IMR-90 (cell line): ENCODE measurements around the gene ACO1. TPM values are rescaled to one million over a fixed set of nuclear protein-coding genes. Genes with fewer than 3 reads are reported as not detected.

Experiments
- ATAC-seq: fragments of 200-7000 bp; cut with Tn5 transposase; 2 replicates; pipeline ENCODE4 v1.9.1; 2020; ENCODE audit warnings: low read depth, mild to moderate bottlenecking, moderate library complexity
- BruUV-seq: library from RNA; stranded (reverse); fragments of 400-500 nt; replicated peaks from 2 replicates; lab custom pipeline; 2021; lab: Mats Ljungman, UMichigan
- CTCF ChIA-PET: fragments of 300-600 bp; formaldehyde crosslinking; extraction: SDS; loops from one replicate; lab custom pipeline; 2021; ENCODE audit warnings: antibody characterized with exemption; lab: Yijun Ruan, JAX
- POLR2A ChIA-PET: fragments of 300-600 bp; sonication (Branson Sonifier 250); formaldehyde crosslinking; loops from one replicate; lab custom pipeline; 2022; ENCODE audit warnings: antibody characterized with exemption; ENCODE audit not compliant: unreplicated experiment; lab: Charles Lee
- DNase-seq: peaks from one replicate; pipeline ENCODE4 v3.0.0; 2013
- H2AFZ ChIP-seq: replicated peaks from 2 replicates; pipeline ENCODE3; 2013; ENCODE audit warnings: low read length, mild to moderate bottlenecking; ENCODE audit not compliant: poor library complexity
- H2AK5ac ChIP-seq: 2 replicates; pipeline ENCODE4 v1.6.1; 2013; ENCODE audit warnings: low read depth, low read length, inconsistent platforms
- H2AK9ac ChIP-seq: replicated peaks from 2 replicates; pipeline ENCODE3; 2013; ENCODE audit warnings: mild to moderate bottlenecking, low read depth, low read length, moderate library complexity; ENCODE audit not compliant: poor library complexity
- H2BK120ac ChIP-seq: 2 replicates; pipeline ENCODE4 v1.6.1; 2013; ENCODE audit warnings: low read depth, low read length, inconsistent platforms
- H2BK15ac ChIP-seq: 3 replicates; pipeline ENCODE4 v1.6.1; 2013; ENCODE audit warnings: low read depth, low read length, inconsistent platforms
- H2BK20ac ChIP-seq: 2 replicates; pipeline ENCODE4 v1.6.1; 2013; ENCODE audit warnings: low read depth, mild to moderate bottlenecking, inconsistent platforms, low read length, moderate library complexity
- H2BK5ac ChIP-seq: 2 replicates; pipeline ENCODE4 v1.6.1; 2013; ENCODE audit warnings: mild to moderate bottlenecking, low read depth, low read length, inconsistent platforms; ENCODE audit not compliant: poor library complexity, severe bottlenecking
- H3K14ac ChIP-seq: replicated peaks from 2 replicates; pipeline ENCODE4 v1.6.1; 2013; ENCODE audit warnings: low read depth, low read length, inconsistent platforms
- H3K18ac ChIP-seq: 2 replicates; pipeline ENCODE4 v1.6.1; 2013; ENCODE audit warnings: low read depth, low read length, control low read depth
- H3K23ac ChIP-seq: 2 replicates; pipeline ENCODE4 v1.6.1; 2013; ENCODE audit warnings: low read depth, low read length, inconsistent platforms
- H3K27ac ChIP-seq: 2 replicates; pipeline ENCODE4 v1.5.1; 2013; ENCODE audit warnings: mild to moderate bottlenecking, control low read depth, low read length; ENCODE audit not compliant: insufficient read depth
- H3K27me3 ChIP-seq: 2 replicates; pipeline ENCODE4 v1.6.1; 2013; ENCODE audit warnings: low read length; ENCODE audit not compliant: control insufficient read depth, insufficient read depth
- H3K36me3 ChIP-seq: 2 replicates; pipeline ENCODE4 v1.6.1; 2013; ENCODE audit warnings: low read length, mixed read lengths; ENCODE audit not compliant: control insufficient read depth, insufficient read depth
- H3K4ac ChIP-seq: 2 replicates; pipeline ENCODE4 v1.6.1; 2013; ENCODE audit warnings: low read depth, low read length, inconsistent platforms
- H3K4me1 ChIP-seq: 2 replicates; pipeline ENCODE4 v1.6.1; 2013; ENCODE audit warnings: low read length, mixed read lengths; ENCODE audit not compliant: control insufficient read depth, insufficient read depth
- H3K4me2 ChIP-seq: 2 replicates; pipeline ENCODE4 v1.6.1; 2013; ENCODE audit warnings: low read depth, mild to moderate bottlenecking, control low read depth, low read length, moderate library complexity
- H3K4me3 ChIP-seq: 2 replicates; pipeline ENCODE4 v1.5.1; 2013; ENCODE audit warnings: low read depth, mild to moderate bottlenecking, control low read depth, low read length, moderate library complexity; ENCODE audit not compliant: insufficient read depth
- H3K56ac ChIP-seq: 2 replicates; pipeline ENCODE4 v1.6.1; 2013; ENCODE audit warnings: low read length, inconsistent platforms; ENCODE audit not compliant: insufficient read depth; ENCODE audit errors: extremely low read depth
- H3K79me1 ChIP-seq, 2 experiments: 2 replicates each; pipeline ENCODE4 v1.6.1; 2013; ENCODE audit warnings: low read length in 2 of 2, inconsistent platforms in 1 of 2, low read depth in 1 of 2
- H3K9ac ChIP-seq: 2 replicates; pipeline ENCODE4 v1.6.1; 2013; ENCODE audit warnings: low read depth, low read length, control low read depth
- H3K9me1 ChIP-seq: 2 replicates; pipeline ENCODE4 v1.6.1; 2013; ENCODE audit warnings: low read length, inconsistent platforms; ENCODE audit not compliant: insufficient read depth
- H3K9me3 ChIP-seq: 2 replicates; pipeline ENCODE4 v1.6.1; 2013; ENCODE audit warnings: low read length; ENCODE audit not compliant: control insufficient read depth, insufficient read depth
- H4K20me1 ChIP-seq: 2 replicates; pipeline ENCODE4 v1.6.1; 2013; ENCODE audit warnings: low read length, inconsistent platforms; ENCODE audit not compliant: insufficient read depth
- H4K5ac ChIP-seq: 2 replicates; pipeline ENCODE4 v1.6.1; 2013; ENCODE audit warnings: mild to moderate bottlenecking, low read depth, low read length, control low read depth
- H4K8ac ChIP-seq, 2 experiments: 2 replicates each; pipeline ENCODE4 v1.6.1; 2013; ENCODE audit warnings: low read depth in 2 of 2, low read length in 2 of 2, control low read depth in 1 of 2, inconsistent platforms in 1 of 2
- H4K91ac ChIP-seq: 2 replicates; pipeline ENCODE4 v1.6.1; 2013; ENCODE audit warnings: low read depth, low read length, inconsistent platforms; ENCODE audit not compliant: insufficient read depth
- BHLHE40 ChIP-seq: fragments of 150-350 bp; IDR thresholded peaks from 2 replicates; pipeline ENCODE4 v1.6.1; 2016; ENCODE audit warnings: mild to moderate bottlenecking, low read depth, low read length
- CEBPB ChIP-seq: IDR thresholded peaks from 2 replicates; pipeline ENCODE4 v1.6.1; 2012; ENCODE audit warnings: low read depth, low read length, improper control_type of control experiment
- CHD1 ChIP-seq: IDR thresholded peaks from 2 replicates; pipeline ENCODE4 v1.6.1; 2012; ENCODE audit warnings: low read depth, low read length, improper control_type of control experiment
- CTCF ChIP-seq: conservative IDR thresholded peaks from 2 replicates; pipeline ENCODE4 v1.5.1; 2012; ENCODE audit warnings: mild to moderate bottlenecking, low read depth, low read length, improper control_type of control experiment
- ELK1 ChIP-seq: fragments of 150-350 bp; IDR thresholded peaks from 2 replicates; pipeline ENCODE4 v1.6.1; 2016; ENCODE audit warnings: low read depth, mild to moderate bottlenecking, low read length, moderate library complexity, borderline replicate concordance
- MAFK ChIP-seq: IDR thresholded peaks from 2 replicates; pipeline ENCODE4 v1.6.1; 2012; ENCODE audit warnings: low read depth, low read length, improper control_type of control experiment
- RAD21 ChIP-seq: IDR thresholded peaks from 2 replicates; pipeline ENCODE4 v1.6.1; 2012; ENCODE audit warnings: low read length, improper control_type of control experiment
- RCOR1 ChIP-seq: IDR thresholded peaks from 2 replicates; pipeline ENCODE4 v1.6.1; 2012; ENCODE audit warnings: mild to moderate bottlenecking, low read length, improper control_type of control experiment; ENCODE audit not compliant: insufficient replicate concordance
- RFX5 ChIP-seq: IDR thresholded peaks from 2 replicates; pipeline ENCODE4 v1.8.0; 2012; ENCODE audit warnings: low read depth, mild to moderate bottlenecking, low read length, moderate library complexity
- USF2 ChIP-seq: fragments of 150-350 bp; IDR thresholded peaks from 2 replicates; pipeline ENCODE4 v1.6.1; 2017; ENCODE audit warnings: mild to moderate bottlenecking, antibody characterized with exemption, low read length, low read depth
- WGBS, 2 experiments: methylation state at CpG; one replicate each; pipeline versions ENCODE4 v1.1.5 to v1.1.7; 2013; ENCODE audit warnings: missing lambda C conversion rate in 2 of 2; ENCODE audit not compliant: insufficient read length in 1 of 2; ENCODE audit errors: extremely low coverage in 2 of 2; 5-methylcytosine and 5-hydroxymethylcytosine counted together
- dilution Hi-C: fragments of 300-500 bp; cut with HindIII; formaldehyde crosslinking; loops from one replicate; pipeline ENCODE4 v1.14.3; 2018; ENCODE audit warnings: low sequenced_read_pairs; ENCODE audit not compliant: unreplicated experiment
- in situ Hi-C: fragments of 300-500 bp; cut with MboI; formaldehyde crosslinking; loops from 3 replicates; pipeline ENCODE4 v1.14.3; 2019; ENCODE audit warnings: low sequenced_read_pairs, inconsistent platforms, mixed read lengths
- intact Hi-C: fragments of 100-400 bp; cut with micrococcal nuclease; formaldehyde crosslinking; loops from 2 replicates; pipeline ENCODE4 v1.10.0; 2022
- polyA plus RNA-seq, 3 experiments: library from polyadenylated mRNA; depleted of rRNA; stranded (reverse); fragments of >200 nt; gene quantifications; 2 replicates each; pipeline ENCODE4 v1.2.3, GENCODE V29; 2012; ENCODE audit warnings: low replicate concordance in 1 of 3
- total RNA-seq: library from RNA; depleted of rRNA; stranded (reverse); fragments of >200 nt; gene quantifications from 2 replicates; pipeline ENCODE4 v1.2.3, GENCODE V29; 2012

Gene ACO1
- total and polyA plus RNA-seq, 2 of the 4 experiments (the other 2 are of a cell fraction): 85.9 to 158 TPM

- Histone ChIP-seq H2BK15ac (peak overlapping the region; percentile 93; the same call in 2 of the 3 replicates), H3K23ac (peak overlapping the region; percentile 69; the same call in 1 of the 2 replicates), H3K18ac (peak overlapping the region; percentile 94; the same call in 1 of the 2 replicates), H3K36me3 (peaks cover 62% of the 10 kb centered on the region), H2AK9ac (no peak overlapping the region), H3K4me3 (no peak overlapping the region), H3K9me3 (no peaks in the 10 kb centered on the region), H2AK5ac (peak overlapping the region; percentile 94), H3K14ac (peak overlapping the region; percentile 54; the same call in 1 of the 2 replicates), H3K9ac (peak overlapping the region; percentile 31; the same call in 1 of the 2 replicates), H4K91ac (peak overlapping the region; percentile 91), H3K27me3 (no peaks in the 10 kb centered on the region), H3K4ac (peak overlapping the region; percentile 82; the same call in 1 of the 2 replicates), H3K4me1 (peaks cover 42% of the 10 kb centered on the region), H3K9me1 (peaks cover 26% of the 10 kb centered on the region), H2BK20ac (peak overlapping the region; percentile 59; the same call in 1 of the 2 replicates), H3K79me1 (peaks cover 18 to 57% of the 10 kb centered on the region in 2 experiments), H3K4me2 (peak overlapping the region; percentile 53; the same call in 1 of the 2 replicates), H2AFZ (no peak overlapping the region), H2BK120ac (peak overlapping the region; percentile 84), H3K27ac (peak overlapping the region; percentile 82), H3K56ac (peak overlapping the region; percentile 40; the same call in 1 of the 2 replicates), H4K20me1 (peaks cover 2% of the 10 kb centered on the region; the same call in 1 of the 2 replicates), H2BK5ac (peak overlapping the region; percentile 96), H4K5ac (peak overlapping the region; percentile 91; the same call in 1 of the 2 replicates), H4K8ac (peak overlapping the region; percentile 91 to 96)
- DNase-seq (peak; percentile 73), ATAC-seq (peak; percentile 43)
- no CpG with 5 or more reads among the region's 5 CpGs for WGBS, 2 experiments
- POLR2A ChIA-PET: no interaction called here
- dilution Hi-C loops (loop anchor here (25.0 kb wide), 1 partner anchor 132 kb away; the partner anchor contains the start of genes NDUFB6, SMIM27 and TOPORS), intact Hi-C loops (loop anchor here (5.0 kb wide), 1 partner anchor 142 kb away; the partner anchor contains the start of gene NDUFB6), in situ Hi-C loops (no loop called here)
- TF ChIP-seq CTCF: no peak
- TF ChIP-seq RCOR1: no peak
- no peak for TF ChIP-seq RFX5
- no peak; the same call in 1 of the 2 replicates for TF ChIP-seq CEBPB
- no peak for TF ChIP-seq RAD21
- no peak for TF ChIP-seq USF2
- no peak for TF ChIP-seq MAFK
- TF ChIP-seq ELK1: no peak
- no peak for TF ChIP-seq BHLHE40
- no peak for TF ChIP-seq CHD1
- CTCF ChIA-PET: interaction anchor here (0.6 to 1.2 kb wide), 2 partner anchors 52 to 145 kb away, joined by 3 to 4 read pairs; no protein-coding TSS in a partner anchor
- BruUV-seq: no TSS peak
Measured at GRCh38 chr9:32430720-32431119, 46.3 kb downstream of the ACO1 start.
